HepG2 (cell line): ENCODE measurements around the gene AFTPH. TPM values are rescaled to one million over a fixed set of nuclear protein-coding genes. Genes with fewer than 3 reads are reported as not detected.

ENCODE experiments used
- BCLAF1 ChIP-seq: fragments of 450-650 bp; IDR thresholded peaks from 2 replicates; pipeline ENCODE4 v1.6.1; 2017; ENCODE audit warnings: mild to moderate bottlenecking
- DRAP1 ChIP-seq: IDR thresholded peaks from 2 replicates; pipeline ENCODE4 v1.6.1; 2016; ENCODE audit warnings: missing genetic modification reagents, missing compliant biosample characterization
- ELF4 ChIP-seq: sonication (generic); formaldehyde crosslinking; IDR thresholded peaks from 2 replicates; pipeline ENCODE4 v1.5.0; 2020; ENCODE audit warnings: missing genetic modification reagents, mild to moderate bottlenecking, moderate library complexity, borderline replicate concordance
- GPBP1L1 ChIP-seq: sonication (generic); formaldehyde crosslinking; IDR thresholded peaks from 2 replicates; pipeline ENCODE4 v1.5.0; 2020; ENCODE audit warnings: mild to moderate bottlenecking, missing genetic modification reagents
- HNF4A ChIP-seq: sonication (generic); formaldehyde crosslinking; IDR thresholded peaks from 2 replicates; pipeline ENCODE4 v1.4.0; 2020; ENCODE audit warnings: missing genetic modification reagents
- ISX ChIP-seq: sonication (generic); formaldehyde crosslinking; conservative IDR thresholded peaks from 2 replicates; pipeline ENCODE4 v1.5.0; 2020; ENCODE audit warnings: missing genetic modification reagents
- MLX ChIP-seq: IDR thresholded peaks from 2 replicates; pipeline ENCODE4 v1.6.1; 2016
- MXD1 ChIP-seq: sonication (generic); formaldehyde crosslinking; IDR thresholded peaks from 2 replicates; pipeline ENCODE4 v1.4.0; 2020; ENCODE audit warnings: mild to moderate bottlenecking, missing genetic modification reagents
- PRDM4 ChIP-seq: sonication (generic); formaldehyde crosslinking; IDR thresholded peaks from 2 replicates; pipeline ENCODE4 v1.9.0; 2021; ENCODE audit warnings: missing genetic modification reagents, borderline replicate concordance
- RAD51 ChIP-seq: fragments of 450-650 bp; IDR thresholded peaks from 2 replicates; pipeline ENCODE4 v1.6.1; 2016; ENCODE audit warnings: borderline replicate concordance
- SKI ChIP-seq: fragments of 450-650 bp; IDR thresholded peaks from one replicate; pipeline ENCODE4 v1.6.1; 2018; ENCODE audit warnings: mild to moderate bottlenecking; ENCODE audit not compliant: partially characterized antibody
- TMF1 ChIP-seq: sonication (generic); formaldehyde crosslinking; IDR thresholded peaks from 2 replicates; pipeline ENCODE4 v1.8.1; 2022; ENCODE audit warnings: low read depth, missing genetic modification reagents
- TOPORS ChIP-seq: sonication (generic); formaldehyde crosslinking; IDR thresholded peaks from 2 replicates; pipeline ENCODE4 v1.8.0; 2023; ENCODE audit warnings: mild to moderate bottlenecking, missing genetic modification reagents
- ZBTB46 ChIP-seq: sonication (generic); formaldehyde crosslinking; IDR thresholded peaks from 2 replicates; pipeline ENCODE4 v1.4.0; 2020; ENCODE audit warnings: mild to moderate bottlenecking, missing genetic modification reagents, borderline replicate concordance
- ZFP37 ChIP-seq: sonication (generic); formaldehyde crosslinking; IDR thresholded peaks from 2 replicates; pipeline ENCODE4 v1.4.0; 2020; ENCODE audit warnings: missing genetic modification reagents, borderline replicate concordance
- ZNF251 ChIP-seq: sonication (generic); formaldehyde crosslinking; IDR thresholded peaks from 2 replicates; pipeline ENCODE4 v1.9.0; 2021; ENCODE audit warnings: mild to moderate bottlenecking, missing genetic modification reagents
- ZNF34 ChIP-seq: sonication (generic); formaldehyde crosslinking; IDR thresholded peaks from 2 replicates; pipeline ENCODE4 v1.4.0; 2020; ENCODE audit warnings: mild to moderate bottlenecking, missing genetic modification reagents, borderline replicate concordance
- ZNF777 ChIP-seq: sonication (generic); formaldehyde crosslinking; IDR thresholded peaks from 2 replicates; pipeline ENCODE4 v1.4.0; 2020; ENCODE audit warnings: missing genetic modification reagents
- ZNF850 ChIP-seq: sonication (generic); formaldehyde crosslinking; conservative IDR thresholded peaks from 2 replicates; pipeline ENCODE4 v1.9.0; 2021; ENCODE audit warnings: mild to moderate bottlenecking, missing genetic modification reagents
- polyA plus RNA-seq, 8 experiments: library from polyadenylated mRNA; depleted of rRNA in 3 of 8; stranded (reverse) in 7 of 8; unstranded in 1 of 8; fragments of >200 nt; fragmentation: Illumina TruSeq in 4 of 8; extraction: Trizol in 4 of 8; gene quantifications; 2 replicates each; pipeline versions ENCODE4 v1.2.1 to v1.2.3, GENCODE V29; 2011 to 2016; ENCODE audit warnings: low read depth in 4 of 8, missing spikeins in 1 of 8, mixed read lengths in 1 of 8; ENCODE audit not compliant: insufficient read depth in 1 of 8
- total RNA-seq, 5 experiments: library from RNA; depleted of rRNA; stranded (reverse); fragments of >200 nt; fragmentation: Illumina TruSeq; extraction: Trizol; gene quantifications; 2 replicates each; pipeline ENCODE4 v1.2.3, GENCODE V29; 2016; ENCODE audit warnings: low read depth in 1 of 5

Gene AFTPH
- total and polyA plus RNA-seq, 2 of the 13 experiments (the other 11 are each of a cell fraction or from before 2014, with no cell fraction given): 27.5 to 36.8 TPM

- TF ChIP-seq PRDM4 (no peak), MLX (CRISPR knock-in tag) (no peak), ZFP37 (no peak), TOPORS (CRISPR knock-in tag) (no peak), ZBTB46 (CRISPR knock-in tag) (peak; percentile 60; the same call in 1 of the 2 replicates), ZNF251 (CRISPR knock-in tag) (peak; percentile 65; the same call in 1 of the 2 replicates), DRAP1 (CRISPR knock-in tag) (no peak), SKI (peak; percentile 0), ZNF34 (CRISPR knock-in tag) (no peak), RAD51 (no peak), TMF1 (CRISPR knock-in tag) (0 out of 2 replicates have a peak, but pooled peaks have one; percentile 32), HNF4A (no peak), ISX (CRISPR knock-in tag) (peak; percentile 65; the same call in 1 of the 2 replicates), ELF4 (no peak), GPBP1L1 (no peak), BCLAF1 (no peak), MXD1 (CRISPR knock-in tag) (peak; percentile 43; the same call in 1 of the 2 replicates), ZNF850 (no peak), ZNF777 (CRISPR knock-in tag) (peak; percentile 66)
Observed at GRCh38 chr2:64524604-64525316, 632 bp downstream of the AFTPH start (continued).
